A673 (cell line): ENCODE results near the gene ADCY5. TPM values are rescaled to one million over a fixed set of nuclear protein-coding genes. Genes with fewer than 3 reads are reported as not detected.

ENCODE experiments used
- BruUV-seq: library from RNA; stranded (reverse); fragments of 400-500 nt; replicated peaks from 2 replicates; lab custom pipeline; 2021; lab: Mats Ljungman, UMichigan
- CTCF ChIA-PET: fragments of 300-600 bp; sonication (Branson Sonifier 250); formaldehyde crosslinking; loops from one replicate; lab custom pipeline; 2022; ENCODE audit warnings: antibody characterized with exemption; lab: Charles Lee
- POLR2A ChIA-PET: fragments of 300-600 bp; sonication (Branson Sonifier 250); formaldehyde crosslinking; loops from one replicate; lab custom pipeline; 2022; ENCODE audit warnings: antibody characterized with exemption; ENCODE audit not compliant: low non-redundant PET; lab: Charles Lee
- DNase-seq: peaks from one replicate; pipeline ENCODE4 v3.0.0-alpha.2; 2015; ENCODE audit warnings: low spot score
- H3K27ac ChIP-seq: fragments of 200-600 bp; sonication (generic); 2 replicates; pipeline ENCODE4 v1.5.1; 2016; ENCODE audit warnings: mixed run types, low read depth, mild to moderate bottlenecking, mixed read lengths, antibody characterized with exemption, low read length; ENCODE audit not compliant: poor library complexity, severe bottlenecking
- H3K27me3 ChIP-seq: fragments of 200-600 bp; sonication (generic); replicated peaks from 2 replicates; pipeline ENCODE4 v1.6.1; 2017; ENCODE audit warnings: mixed run types, low read depth, mild to moderate bottlenecking, mixed read lengths, antibody characterized with exemption, low read length; ENCODE audit not compliant: insufficient read depth, poor library complexity
- H3K36me3 ChIP-seq: fragments of 200-600 bp; sonication (generic); 2 replicates; pipeline ENCODE4 v1.6.1; 2016; ENCODE audit warnings: mixed run types, mild to moderate bottlenecking, mixed read lengths, antibody characterized with exemption, low read length; ENCODE audit not compliant: insufficient read depth, poor library complexity, severe bottlenecking
- H3K4me1 ChIP-seq: fragments of 200-600 bp; sonication (generic); 2 replicates; pipeline ENCODE4 v1.6.1; 2017; ENCODE audit warnings: mixed run types, mild to moderate bottlenecking, mixed read lengths, antibody characterized with exemption, low read length; ENCODE audit not compliant: insufficient read depth, poor library complexity, severe bottlenecking
- H3K4me3 ChIP-seq: fragments of 200-600 bp; sonication (generic); 2 replicates; pipeline ENCODE4 v1.5.1; 2016; ENCODE audit warnings: low read depth, mixed run types, mild to moderate bottlenecking, mixed read lengths, low read length; ENCODE audit not compliant: poor library complexity, severe bottlenecking
- H3K9me3 ChIP-seq: fragments of 200-600 bp; sonication (generic); 2 replicates; pipeline ENCODE4 v1.6.1; 2016; ENCODE audit warnings: mixed run types, low read depth, mild to moderate bottlenecking, mixed read lengths, antibody characterized with exemption, low read length; ENCODE audit not compliant: poor library complexity, severe bottlenecking
- CTCF ChIP-seq: fragments of 300-800, 200-600 bp; sonication (generic); conservative IDR thresholded peaks from 2 replicates; pipeline ENCODE4 v1.5.1; 2017; ENCODE audit warnings: low read depth, mild to moderate bottlenecking, antibody characterized with exemption, low read length, moderate library complexity, mixed read lengths
- EZH2 ChIP-seq: fragments of 200-600 bp; sonication (generic); IDR thresholded peaks from 2 replicates; pipeline ENCODE4 v1.6.1; 2017; ENCODE audit warnings: borderline replicate concordance, low read depth, mild to moderate bottlenecking, mixed read lengths, antibody characterized with exemption, low read length; ENCODE audit not compliant: poor library complexity, severe bottlenecking
- intact Hi-C: fragments of 100-400 bp; cut with micrococcal nuclease; formaldehyde crosslinking; loops from one replicate; pipeline ENCODE4 v1.10.0; 2022; ENCODE audit not compliant: unreplicated experiment
- total RNA-seq: library from RNA; stranded (reverse); gene quantifications from 2 replicates; pipeline ENCODE4 v1.2.3, GENCODE V29; 2021

The ADCY5 gene
- total RNA-seq, 1 experiment from 2014 or later: 0.21 TPM

- no TSS peak for BruUV-seq
- Histone ChIP-seq H3K36me3 (no peaks in the 10 kb centered on the region), H3K4me3 (no peak overlapping the region), H3K27me3 (no peaks in the 10 kb centered on the region), H3K27ac (no peak overlapping the region), H3K9me3 (no peaks in the 10 kb centered on the region), H3K4me1 (no peaks in the 10 kb centered on the region)
- POLR2A ChIA-PET: no interaction called here
- no peak for TF ChIP-seq EZH2
- no peak for TF ChIP-seq CTCF
- no peak for DNase-seq
- CTCF ChIA-PET: no interaction called here
- intact Hi-C loops: no loop called here
These were observed 62.3 kb downstream of the ADCY5 start for GRCh38 chr3:123386477-123387040.

- no peak overlapping the region for H3K4me3 ChIP-seq
- intact Hi-C loops: no loop called here
- TF ChIP-seq EZH2 (no peak), CTCF (no peak)
- no peaks in the 10 kb centered on the region for H3K27me3 ChIP-seq
- no peak for DNase-seq
- no peak overlapping the region for H3K27ac ChIP-seq
- BruUV-seq: no TSS peak
- H3K9me3 ChIP-seq: no peaks in the 10 kb centered on the region
- ChIA-PET CTCF (no interaction called here), POLR2A (no interaction called here)
- no peaks in the 10 kb centered on the region for H3K36me3 ChIP-seq
- no peaks in the 10 kb centered on the region for H3K4me1 ChIP-seq
These were observed 62.9 kb downstream of the ADCY5 start for GRCh38 chr3:123385981-123386380.

GRCh38 chr3:123385499-123385898 is 63.4 kb downstream of the ADCY5 start:
- intact Hi-C loops: no loop called here
- no peak overlapping the region for H3K27ac ChIP-seq
- no peak for DNase-seq
- no peak for TF ChIP-seq EZH2
- no peak for TF ChIP-seq CTCF
- no TSS peak for BruUV-seq
- no peak overlapping the region for H3K4me3 ChIP-seq
- H3K9me3 ChIP-seq: no peaks in the 10 kb centered on the region
- no peaks in the 10 kb centered on the region for H3K36me3 ChIP-seq
- ChIA-PET CTCF (no interaction called here), POLR2A (no interaction called here)
- no peaks in the 10 kb centered on the region for H3K27me3 ChIP-seq
- H3K4me1 ChIP-seq: no peaks in the 10 kb centered on the region
